Activated CD4-positive, alpha-beta T cell treated with anti-CD3 and anti-CD28 coated beads, Interleukin-2, amount 50 U/mL, for 4 hours (primary cell): ENCODE results near the gene ZSCAN4.
A peak's percentile ranks its signal among the peaks of the same experiment; 100 is the strongest.

Source experiments
- DNase-seq, 2 experiments: peaks; one replicate each; pipeline ENCODE4 v3.0.0-alpha.2; 2020

Gene ZSCAN4

GRCh38 chr19:57668635-57669034, at the start of gene ZSCAN4:
TSS of gene ZSCAN4 (plus strand) at chr19:57668935. CDS start at chr19:57676146, 7,211 bp downstream.
- no peak for DNase-seq

GRCh38 chr19:57620673-57621348, 47.9 kb upstream of the ZSCAN4 start:
- DNase-seq = no peak

- no peak for DNase-seq
Measured at GRCh38 chr19:57623091-57623490, 45.6 kb upstream of the ZSCAN4 start.

GRCh38 chr19:57632987-57633831, 35.5 kb upstream of the ZSCAN4 start, which contains the start of gene ZNF211:
TSS of gene ZNF211 (plus strand) at chr19:57633168. CDS start at chr19:57633347, 179 bp downstream.
- DNase-seq = peak; percentile 80 to 82

- no peak for DNase-seq
Measured at GRCh38 chr19:57633832-57634131, 35.0 kb upstream of the ZSCAN4 start.

- DNase-seq = no peak
Measured at GRCh38 chr19:57637379-57637778, 31.4 kb upstream of the ZSCAN4 start.

GRCh38 chr19:57641715-57642234, 27.0 kb upstream of the ZSCAN4 start:
- no peak for DNase-seq

- DNase-seq = no peak
Measured at GRCh38 chr19:57642396-57643046, 26.2 kb upstream of the ZSCAN4 start.

GRCh38 chr19:57643734-57644133, 25.0 kb upstream of the ZSCAN4 start:
- no peak for DNase-seq

- DNase-seq = no peak
Measured at GRCh38 chr19:57648331-57649003, 20.3 kb upstream of the ZSCAN4 start.

- no peak for DNase-seq
Measured at GRCh38 chr19:57651654-57651996, 17.1 kb upstream of the ZSCAN4 start.

- no peak for DNase-seq
Measured at GRCh38 chr19:57653689-57654088, 15.0 kb upstream of the ZSCAN4 start.

GRCh38 chr19:57655443-57655842, 13.3 kb upstream of the ZSCAN4 start:
- no peak for DNase-seq

- no peak for DNase-seq
Measured at GRCh38 chr19:57656346-57656745, 12.4 kb upstream of the ZSCAN4 start.

GRCh38 chr19:57664269-57665127, 4.2 kb upstream of the ZSCAN4 start:
- no peak for DNase-seq

- no peak for DNase-seq
Measured at GRCh38 chr19:57665261-57665806, 3.4 kb upstream of the ZSCAN4 start.

- no peak for DNase-seq
Measured at GRCh38 chr19:57667228-57667627, 1.5 kb upstream of the ZSCAN4 start.

- no peak for DNase-seq
Measured at GRCh38 chr19:57671124-57671895, 2.6 kb downstream of the ZSCAN4 start.

GRCh38 chr19:57672466-57672865, 3.7 kb downstream of the ZSCAN4 start:
- no peak for DNase-seq

- DNase-seq = no peak
Measured at GRCh38 chr19:57675881-57676280, 7.1 kb downstream of the ZSCAN4 start.

- DNase-seq = no peak
Measured at GRCh38 chr19:57682226-57682766, 13.6 kb downstream of the ZSCAN4 start.
